Measurements from ENCODE around the gene FLVCR2. TPM values are rescaled to one million over a fixed set of nuclear protein-coding genes. Genes with fewer than 3 reads are reported as not detected.

The FLVCR2 gene
- total and polyA plus RNA-seq, 2 of the 13 experiments (the other 11 are each of a cell fraction or from before 2014, with no cell fraction given) = 9.9 to 10.5 TPM

DNA sequence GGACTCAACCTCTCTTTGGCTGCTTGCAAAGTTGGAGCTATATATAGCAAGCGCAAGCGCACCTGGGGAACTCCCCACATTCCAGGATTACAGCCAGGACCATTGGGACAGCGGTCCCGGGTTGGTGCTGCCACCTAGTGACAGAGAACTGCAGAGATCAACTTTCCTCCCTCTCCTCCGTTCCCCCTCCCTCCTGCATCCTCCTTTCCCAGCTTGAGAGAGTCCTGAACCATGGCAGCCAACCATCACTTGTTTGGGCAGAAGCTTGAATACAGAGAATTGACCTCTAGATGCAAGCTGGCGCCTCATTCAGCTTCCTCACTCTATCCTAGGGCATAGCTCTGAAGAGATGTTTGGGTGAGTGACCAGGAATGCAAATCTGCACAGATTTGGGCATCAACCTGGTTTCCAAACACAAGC, 17.4 kb upstream of the FLVCR2 start (continued):
- TF ChIP-seq, protein P1, sequence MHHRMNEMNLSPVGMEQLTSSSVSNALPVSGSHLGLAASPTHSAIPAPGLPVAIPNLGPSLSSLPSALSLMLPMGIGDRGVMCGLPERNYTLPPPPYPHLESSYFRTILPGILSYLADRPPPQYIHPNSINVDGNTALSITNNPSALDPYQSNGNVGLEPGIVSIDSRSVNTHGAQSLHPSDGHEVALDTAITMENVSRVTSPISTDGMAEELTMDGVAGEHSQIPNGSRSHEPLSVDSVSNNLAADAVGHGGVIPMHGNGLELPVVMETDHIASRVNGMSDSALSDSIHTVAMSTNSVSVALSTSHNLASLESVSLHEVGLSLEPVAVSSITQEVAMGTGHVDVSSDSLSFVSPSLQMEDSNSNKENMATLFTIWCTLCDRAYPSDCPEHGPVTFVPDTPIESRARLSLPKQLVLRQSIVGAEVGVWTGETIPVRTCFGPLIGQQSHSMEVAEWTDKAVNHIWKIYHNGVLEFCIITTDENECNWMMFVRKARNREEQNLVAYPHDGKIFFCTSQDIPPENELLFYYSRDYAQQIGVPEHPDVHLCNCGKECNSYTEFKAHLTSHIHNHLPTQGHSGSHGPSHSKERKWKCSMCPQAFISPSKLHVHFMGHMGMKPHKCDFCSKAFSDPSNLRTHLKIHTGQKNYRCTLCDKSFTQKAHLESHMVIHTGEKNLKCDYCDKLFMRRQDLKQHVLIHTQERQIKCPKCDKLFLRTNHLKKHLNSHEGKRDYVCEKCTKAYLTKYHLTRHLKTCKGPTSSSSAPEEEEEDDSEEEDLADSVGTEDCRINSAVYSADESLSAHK (CRISPR knock-in tag; IDR thresholded peaks at IDR 0.05; ENCODE audit: borderline replicate concordance) = no peak
- TF ChIP-seq CBX5 (CRISPR knock-in tag; IDR thresholded peaks at IDR 0.05; ENCODE audit: borderline replicate concordance) (no peak), SAFB2 (CRISPR knock-in tag; IDR thresholded peaks at IDR 0.05; ENCODE audit: borderline replicate concordance, low read depth) (no peak), RERE (CRISPR knock-in tag; IDR thresholded peaks at IDR 0.05; ENCODE audit: low read depth) (no peak), ELF3 (CRISPR knock-in tag; IDR thresholded peaks at IDR 0.05) (0 out of 2 replicates have a peak, but pooled peaks have one; percentile 24), GTF3A (CRISPR knock-in tag; conservative IDR thresholded peaks at IDR 0.05) (no peak), NPAS2 (CRISPR knock-in tag; IDR thresholded peaks at IDR 0.05; ENCODE audit: borderline replicate concordance) (no peak), LRRFIP1 (CRISPR knock-in tag; conservative IDR thresholded peaks at IDR 0.05) (no peak), ZFP41 (CRISPR knock-in tag; IDR thresholded peaks at IDR 0.05; ENCODE audit: borderline replicate concordance) (no peak), ZBTB49 (CRISPR knock-in tag; IDR thresholded peaks at IDR 0.05; ENCODE audit: borderline replicate concordance) (no peak), ZNF839 (CRISPR knock-in tag; IDR thresholded peaks at IDR 0.05; ENCODE audit: borderline replicate concordance) (no peak), NKX3-1 (CRISPR knock-in tag; IDR thresholded peaks at IDR 0.05) (no peak), ZNF720 (CRISPR knock-in tag; IDR thresholded peaks at IDR 0.05) (no peak), ZNF780A (CRISPR knock-in tag; IDR thresholded peaks at IDR 0.05) (no peak)
- TF ChIP-seq, protein P2, sequence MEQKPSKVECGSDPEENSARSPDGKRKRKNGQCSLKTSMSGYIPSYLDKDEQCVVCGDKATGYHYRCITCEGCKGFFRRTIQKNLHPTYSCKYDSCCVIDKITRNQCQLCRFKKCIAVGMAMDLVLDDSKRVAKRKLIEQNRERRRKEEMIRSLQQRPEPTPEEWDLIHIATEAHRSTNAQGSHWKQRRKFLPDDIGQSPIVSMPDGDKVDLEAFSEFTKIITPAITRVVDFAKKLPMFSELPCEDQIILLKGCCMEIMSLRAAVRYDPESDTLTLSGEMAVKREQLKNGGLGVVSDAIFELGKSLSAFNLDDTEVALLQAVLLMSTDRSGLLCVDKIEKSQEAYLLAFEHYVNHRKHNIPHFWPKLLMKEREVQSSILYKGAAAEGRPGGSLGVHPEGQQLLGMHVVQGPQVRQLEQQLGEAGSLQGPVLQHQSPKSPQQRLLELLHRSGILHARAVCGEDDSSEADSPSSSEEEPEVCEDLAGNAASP (CRISPR knock-in tag; IDR thresholded peaks at IDR 0.05; ENCODE audit: borderline replicate concordance) = peak; percentile 32; the same call in 1 of the 2 replicates

All from HepG2 (cell line).